22Rv1 (cell line): ENCODE data around the gene BTBD9.

Experiments
- ZFX ChIP-seq: fragments of 450-650 bp; IDR thresholded peaks from 2 replicates; pipeline ENCODE4 v1.6.1; 2017; ENCODE audit warnings: antibody characterized with exemption, borderline replicate concordance
- TF ChIP-seq, protein P1 (sequence below): fragments of 450-650 bp; IDR thresholded peaks from 2 replicates; pipeline ENCODE4 v1.5.1; 2017; ENCODE audit warnings: mild to moderate bottlenecking

DNA sequence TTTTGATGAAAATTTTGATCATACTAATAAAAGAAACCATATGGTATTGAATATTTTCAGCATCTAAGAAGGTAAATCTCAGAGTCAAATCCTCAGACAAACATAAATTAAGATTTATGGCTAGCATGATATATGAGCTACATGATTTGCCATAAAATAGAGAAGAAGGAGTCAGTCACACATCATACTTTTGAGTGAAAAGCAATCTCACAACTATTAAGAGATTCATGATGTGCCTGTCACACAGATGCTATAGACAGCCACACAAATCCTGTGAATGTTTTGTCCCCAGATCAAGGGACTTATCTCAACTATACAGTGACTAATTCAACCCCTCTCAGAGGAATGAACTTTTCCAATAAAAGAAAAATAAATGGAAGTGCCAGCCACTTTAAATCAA is 85.7 kb downstream of the BTBD9 start:
- TF ChIP-seq, protein P1, sequence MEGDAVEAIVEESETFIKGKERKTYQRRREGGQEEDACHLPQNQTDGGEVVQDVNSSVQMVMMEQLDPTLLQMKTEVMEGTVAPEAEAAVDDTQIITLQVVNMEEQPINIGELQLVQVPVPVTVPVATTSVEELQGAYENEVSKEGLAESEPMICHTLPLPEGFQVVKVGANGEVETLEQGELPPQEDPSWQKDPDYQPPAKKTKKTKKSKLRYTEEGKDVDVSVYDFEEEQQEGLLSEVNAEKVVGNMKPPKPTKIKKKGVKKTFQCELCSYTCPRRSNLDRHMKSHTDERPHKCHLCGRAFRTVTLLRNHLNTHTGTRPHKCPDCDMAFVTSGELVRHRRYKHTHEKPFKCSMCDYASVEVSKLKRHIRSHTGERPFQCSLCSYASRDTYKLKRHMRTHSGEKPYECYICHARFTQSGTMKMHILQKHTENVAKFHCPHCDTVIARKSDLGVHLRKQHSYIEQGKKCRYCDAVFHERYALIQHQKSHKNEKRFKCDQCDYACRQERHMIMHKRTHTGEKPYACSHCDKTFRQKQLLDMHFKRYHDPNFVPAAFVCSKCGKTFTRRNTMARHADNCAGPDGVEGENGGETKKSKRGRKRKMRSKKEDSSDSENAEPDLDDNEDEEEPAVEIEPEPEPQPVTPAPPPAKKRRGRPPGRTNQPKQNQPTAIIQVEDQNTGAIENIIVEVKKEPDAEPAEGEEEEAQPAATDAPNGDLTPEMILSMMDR = no peak
- no peak for TF ChIP-seq ZFX
